Subcutaneous adipose tissue (tissue), 4 donors: ENCODE measurements around the gene HOXD8. TPM values are rescaled to one million over a fixed set of nuclear protein-coding genes. Genes with fewer than 3 reads are reported as not detected.

ENCODE experiments used
- CTCF ChIP-seq: fragments of 450-650 bp; IDR thresholded peaks from one replicate; pipeline ENCODE4 v1.5.1; 2016; ENCODE audit warnings: low read depth, mild to moderate bottlenecking, control low read depth, antibody characterized with exemption, moderate library complexity
- total RNA-seq, 4 donors: library from RNA; depleted of rRNA; stranded (reverse); fragments of >200 nt; gene quantifications; one replicate each; pipeline ENCODE4 v1.1.0, GENCODE V29; 2016

Gene HOXD8
- total RNA-seq, 4 donors from 2014 or later = 8.0 to 24.5 (median 14.4) TPM

GRCh38 chr2:176172007-176172894 lies 42.7 kb downstream of the HOXD8 start:
- TF ChIP-seq CTCF = no peak

- no peak for TF ChIP-seq CTCF
Observed at GRCh38 chr2:176172895-176173566, 43.5 kb downstream of the HOXD8 start.

- TF ChIP-seq CTCF = no peak
Observed at GRCh38 chr2:176173567-176174381, 44.3 kb downstream of the HOXD8 start.

- no peak for TF ChIP-seq CTCF
Observed at GRCh38 chr2:176174382-176174823, 44.9 kb downstream of the HOXD8 start.

GRCh38 chr2:176174824-176175708 lies 45.6 kb downstream of the HOXD8 start:
- no peak for TF ChIP-seq CTCF

GRCh38 chr2:176175709-176176607 lies 46.5 kb downstream of the HOXD8 start:
- no peak for TF ChIP-seq CTCF
